HFF-Myc (cell line): Measurements from ENCODE around the gene EEF1A1.

Experiments
- DNase-seq: peaks from one replicate; pipeline ENCODE4 v3.0.0-alpha.2; 2011; ENCODE audit warnings: low read depth; ENCODE audit errors: extremely low read depth
- H3K4me3 ChIP-seq: replicated peaks from 2 replicates; pipeline ENCODE4 v1.5.1; 2011; ENCODE audit warnings: low read depth, mild to moderate bottlenecking, control low read depth, low read length
- TF ChIP-seq, protein P1 (sequence below): IDR thresholded peaks from 2 replicates; pipeline ENCODE4 v1.5.1; 2012; ENCODE audit warnings: mild to moderate bottlenecking, low read depth, low read length, control low read depth; ENCODE audit errors: missing control alignments

EEF1A1 gene

GRCh38 chr6:73491377-73491776, 29.5 kb downstream of the EEF1A1 start:
- no peak overlapping the region for H3K4me3 ChIP-seq
- no peak for DNase-seq
- TF ChIP-seq, protein P1, sequence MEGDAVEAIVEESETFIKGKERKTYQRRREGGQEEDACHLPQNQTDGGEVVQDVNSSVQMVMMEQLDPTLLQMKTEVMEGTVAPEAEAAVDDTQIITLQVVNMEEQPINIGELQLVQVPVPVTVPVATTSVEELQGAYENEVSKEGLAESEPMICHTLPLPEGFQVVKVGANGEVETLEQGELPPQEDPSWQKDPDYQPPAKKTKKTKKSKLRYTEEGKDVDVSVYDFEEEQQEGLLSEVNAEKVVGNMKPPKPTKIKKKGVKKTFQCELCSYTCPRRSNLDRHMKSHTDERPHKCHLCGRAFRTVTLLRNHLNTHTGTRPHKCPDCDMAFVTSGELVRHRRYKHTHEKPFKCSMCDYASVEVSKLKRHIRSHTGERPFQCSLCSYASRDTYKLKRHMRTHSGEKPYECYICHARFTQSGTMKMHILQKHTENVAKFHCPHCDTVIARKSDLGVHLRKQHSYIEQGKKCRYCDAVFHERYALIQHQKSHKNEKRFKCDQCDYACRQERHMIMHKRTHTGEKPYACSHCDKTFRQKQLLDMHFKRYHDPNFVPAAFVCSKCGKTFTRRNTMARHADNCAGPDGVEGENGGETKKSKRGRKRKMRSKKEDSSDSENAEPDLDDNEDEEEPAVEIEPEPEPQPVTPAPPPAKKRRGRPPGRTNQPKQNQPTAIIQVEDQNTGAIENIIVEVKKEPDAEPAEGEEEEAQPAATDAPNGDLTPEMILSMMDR = no peak

DNA sequence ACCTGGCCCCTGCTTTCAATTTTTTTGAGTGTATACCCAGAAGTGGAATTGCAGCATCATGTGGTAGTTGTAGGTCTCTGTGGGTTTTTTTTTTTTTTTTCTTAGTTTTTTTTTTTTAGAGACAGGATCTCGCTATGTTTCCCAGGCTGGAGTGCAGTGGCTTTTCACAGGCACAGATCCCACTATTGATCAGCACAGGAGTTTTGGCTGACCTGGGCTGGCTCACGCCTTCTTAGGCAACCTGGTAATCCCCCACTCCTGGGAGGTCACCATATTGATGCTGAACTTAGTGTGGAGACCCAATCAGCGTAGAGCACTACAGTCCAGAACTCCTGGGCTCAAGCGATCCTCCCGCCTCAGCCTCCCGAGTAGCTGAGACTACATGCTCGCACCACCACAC, 33.4 kb downstream of the EEF1A1 start:
- TF ChIP-seq, protein P1 = no peak
- H3K4me3 ChIP-seq = no peak overlapping the region
- no peak for DNase-seq

GRCh38 chr6:73484438-73484837, 36.4 kb downstream of the EEF1A1 start:
- H3K4me3 ChIP-seq = no peak overlapping the region
- no peak for DNase-seq
- TF ChIP-seq, protein P1 = no peak

GRCh38 chr6:73481969-73482368, 38.9 kb downstream of the EEF1A1 start:
- no peak overlapping the region for H3K4me3 ChIP-seq
- no peak for DNase-seq
- TF ChIP-seq, protein P1 = no peak

DNA sequence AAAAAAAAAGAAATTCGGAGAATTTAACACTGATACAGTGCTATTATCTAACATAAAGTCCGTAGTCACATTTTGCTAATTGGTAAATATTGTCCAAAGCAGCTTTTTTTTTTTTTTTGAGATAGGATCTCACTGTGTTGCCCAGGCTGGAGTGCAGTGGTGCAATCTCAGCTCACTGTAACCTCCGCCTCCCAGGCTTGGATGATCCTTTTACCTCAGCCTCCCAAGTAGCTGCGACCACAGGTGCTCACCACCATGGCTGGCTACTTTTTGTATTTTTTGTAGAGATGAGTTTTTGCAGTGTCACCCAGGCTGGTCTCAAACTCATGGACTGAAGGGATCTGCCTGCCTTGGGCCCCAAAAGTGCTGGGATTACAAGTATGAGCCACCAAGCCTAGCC, 43.4 kb downstream of the EEF1A1 start:
- no peak overlapping the region for H3K4me3 ChIP-seq
- no peak for DNase-seq
- TF ChIP-seq, protein P1 = no peak

- TF ChIP-seq, protein P1 = no peak
- no peak overlapping the region for H3K4me3 ChIP-seq
- DNase-seq = no peak
Observed at GRCh38 chr6:73476723-73477122, 44.1 kb downstream of the EEF1A1 start.

DNA sequence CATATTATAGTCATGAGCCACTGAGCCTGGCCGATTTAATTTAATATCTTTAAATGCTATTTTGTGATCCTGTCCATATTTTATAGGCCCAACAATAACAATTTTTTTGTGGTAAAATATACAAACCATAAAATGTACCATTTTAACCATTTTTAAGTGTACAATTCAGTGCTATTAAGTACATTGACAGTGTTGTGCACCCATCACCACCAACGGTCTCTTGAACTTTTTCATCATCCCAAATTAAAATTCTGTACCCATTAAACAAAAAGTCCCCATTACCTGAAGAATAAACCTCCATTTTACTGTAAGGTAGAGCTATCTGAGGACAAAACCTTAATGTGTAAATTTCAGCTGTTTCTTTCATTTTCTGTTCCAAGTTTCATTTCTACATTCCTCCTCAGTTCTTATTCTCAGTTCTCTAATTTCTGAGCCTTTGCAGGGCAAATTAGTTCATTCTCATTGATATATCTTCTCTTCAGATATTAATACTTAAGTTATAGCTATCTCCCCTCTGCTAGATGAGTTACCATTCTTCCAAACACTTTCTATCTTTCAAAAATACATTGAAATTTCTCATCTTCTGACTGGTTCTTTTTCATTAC, 49.0 kb downstream of the EEF1A1 start:
- TF ChIP-seq, protein P1 = no peak
- DNase-seq = no peak
- H3K4me3 ChIP-seq = no peak overlapping the region
